ENCODE data around the gene RIBC2.

The RIBC2 gene

GRCh38 chr22:45376703-45377102 lies 36.8 kb upstream of the RIBC2 start:
- H3K9ac ChIP-seq (ENCODE audit: low read depth, low read length, poor library complexity, severe bottlenecking) = no peak overlapping the region
- H4K20me1 ChIP-seq (ENCODE audit: insufficient read depth, low read length, poor library complexity, severe bottlenecking) = no peaks in the 10 kb centered on the region
- H3K9me3 ChIP-seq (ENCODE audit: insufficient read depth, low read depth, low read length) = no peaks in the 10 kb centered on the region
- no peak overlapping the region for H3K4me3 ChIP-seq (ENCODE audit: low read length, poor library complexity, severe bottlenecking)
- H3K79me2 ChIP-seq (ENCODE audit: insufficient read depth, low read length) = no peaks in the 10 kb centered on the region
- no peak for TF ChIP-seq CTCF (conservative IDR thresholded peaks at IDR 0.05; ENCODE audit: low read length)
- no peak for TF ChIP-seq EZH2phosphoT487 (IDR thresholded peaks at IDR 0.05; ENCODE audit: borderline replicate concordance)
- H3K4me1 ChIP-seq (ENCODE audit: insufficient read depth, low read length, poor library complexity, severe bottlenecking) = no peaks in the 10 kb centered on the region
- no peaks in the 10 kb centered on the region for H3K36me3 ChIP-seq (ENCODE audit: insufficient read depth, low read length)
- no peaks in the 10 kb centered on the region for H3K27me3 ChIP-seq (ENCODE audit: insufficient read depth, low read length, poor library complexity, severe bottlenecking)
- no peak overlapping the region for H2AFZ ChIP-seq (ENCODE audit: low read length)
- H3F3A ChIP-seq (ENCODE audit: low read depth) = no peaks in the 10 kb centered on the region
- H3K9me2 ChIP-seq (replicated peaks; ENCODE audit: low read depth, low read length) = no peaks in the 10 kb centered on the region
- no peak overlapping the region for H3K4me2 ChIP-seq (ENCODE audit: low read depth, low read length, poor library complexity, severe bottlenecking)

GRCh38 chr22:45381348-45381747 lies 32.1 kb upstream of the RIBC2 start:
- no peaks in the 10 kb centered on the region for H4K20me1 ChIP-seq (ENCODE audit: insufficient read depth, low read length, poor library complexity, severe bottlenecking)
- H3K4me1 ChIP-seq (ENCODE audit: insufficient read depth, low read length, poor library complexity, severe bottlenecking) = no peaks in the 10 kb centered on the region
- H3K4me2 ChIP-seq (ENCODE audit: low read depth, low read length, poor library complexity, severe bottlenecking) = no peak overlapping the region
- H2AFZ ChIP-seq (ENCODE audit: low read length) = no peak overlapping the region
- H3K9ac ChIP-seq (ENCODE audit: low read depth, low read length, poor library complexity, severe bottlenecking) = no peak overlapping the region
- H3K9me2 ChIP-seq (replicated peaks; ENCODE audit: low read depth, low read length) = no peaks in the 10 kb centered on the region
- TF ChIP-seq CTCF (conservative IDR thresholded peaks at IDR 0.05; ENCODE audit: low read length) (no peak), EZH2phosphoT487 (IDR thresholded peaks at IDR 0.05; ENCODE audit: borderline replicate concordance) (no peak)
- H3F3A ChIP-seq (ENCODE audit: low read depth) = no peaks in the 10 kb centered on the region
- no peaks in the 10 kb centered on the region for H3K79me2 ChIP-seq (ENCODE audit: insufficient read depth, low read length)
- H3K36me3 ChIP-seq (ENCODE audit: insufficient read depth, low read length) = no peaks in the 10 kb centered on the region
- H3K4me3 ChIP-seq (ENCODE audit: low read length, poor library complexity, severe bottlenecking) = no peak overlapping the region
- H3K9me3 ChIP-seq (ENCODE audit: insufficient read depth, low read depth, low read length) = no peaks in the 10 kb centered on the region
- H3K27me3 ChIP-seq (ENCODE audit: insufficient read depth, low read length, poor library complexity, severe bottlenecking) = no peaks in the 10 kb centered on the region

- H3F3A ChIP-seq (ENCODE audit: low read depth) = no peaks in the 10 kb centered on the region
- TF ChIP-seq CTCF (conservative IDR thresholded peaks at IDR 0.05; ENCODE audit: low read length) (no peak), EZH2phosphoT487 (IDR thresholded peaks at IDR 0.05; ENCODE audit: borderline replicate concordance) (no peak)
These were observed 23.9 kb upstream of the RIBC2 start for GRCh38 chr22:45389546-45389945.

More at GRCh38 chr22:45389546-45389945, 23.9 kb upstream of the RIBC2 start:
- Histone ChIP-seq H3K79me2 (ENCODE audit: insufficient read depth, low read length) (no peaks in the 10 kb centered on the region), H3K27me3 (ENCODE audit: insufficient read depth, low read length, poor library complexity, severe bottlenecking) (no peaks in the 10 kb centered on the region), H3K9ac (ENCODE audit: low read depth, low read length, poor library complexity, severe bottlenecking) (no peak overlapping the region), H3K4me3 (ENCODE audit: low read length, poor library complexity, severe bottlenecking) (no peak overlapping the region), H3K4me2 (ENCODE audit: low read depth, low read length, poor library complexity, severe bottlenecking) (no peak overlapping the region), H3K9me2 (replicated peaks; ENCODE audit: low read depth, low read length) (no peaks in the 10 kb centered on the region), H4K20me1 (ENCODE audit: insufficient read depth, low read length, poor library complexity, severe bottlenecking) (no peaks in the 10 kb centered on the region), H2AFZ (ENCODE audit: low read length) (no peak overlapping the region), H3K4me1 (ENCODE audit: insufficient read depth, low read length, poor library complexity, severe bottlenecking) (no peaks in the 10 kb centered on the region), H3K9me3 (ENCODE audit: insufficient read depth, low read depth, low read length) (no peaks in the 10 kb centered on the region), H3K36me3 (ENCODE audit: insufficient read depth, low read length) (no peaks in the 10 kb centered on the region)

Measured in Loucy (cell line).